Measurements from ENCODE around the gene SNHG17.

DNA sequence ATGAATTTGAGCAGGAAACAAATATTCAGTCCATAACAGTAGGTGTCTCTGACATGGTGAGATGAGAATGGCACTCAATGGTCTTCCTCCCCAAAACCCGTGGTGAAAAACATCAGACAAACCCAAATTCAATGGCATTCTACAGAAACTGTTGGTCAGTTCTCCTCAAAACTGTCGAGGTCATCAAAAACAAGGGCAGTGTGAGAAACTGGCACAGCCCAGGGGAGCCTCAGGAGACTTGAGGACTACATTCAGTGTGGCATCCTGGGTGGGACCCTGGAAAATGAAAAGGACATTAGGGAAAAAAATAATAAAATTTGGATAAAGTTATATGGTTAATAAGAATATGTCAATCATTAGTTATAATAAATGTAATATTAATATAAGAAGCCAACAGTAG, 48.3 kb downstream of the SNHG17 start:
- TF ChIP-seq, protein P1, sequence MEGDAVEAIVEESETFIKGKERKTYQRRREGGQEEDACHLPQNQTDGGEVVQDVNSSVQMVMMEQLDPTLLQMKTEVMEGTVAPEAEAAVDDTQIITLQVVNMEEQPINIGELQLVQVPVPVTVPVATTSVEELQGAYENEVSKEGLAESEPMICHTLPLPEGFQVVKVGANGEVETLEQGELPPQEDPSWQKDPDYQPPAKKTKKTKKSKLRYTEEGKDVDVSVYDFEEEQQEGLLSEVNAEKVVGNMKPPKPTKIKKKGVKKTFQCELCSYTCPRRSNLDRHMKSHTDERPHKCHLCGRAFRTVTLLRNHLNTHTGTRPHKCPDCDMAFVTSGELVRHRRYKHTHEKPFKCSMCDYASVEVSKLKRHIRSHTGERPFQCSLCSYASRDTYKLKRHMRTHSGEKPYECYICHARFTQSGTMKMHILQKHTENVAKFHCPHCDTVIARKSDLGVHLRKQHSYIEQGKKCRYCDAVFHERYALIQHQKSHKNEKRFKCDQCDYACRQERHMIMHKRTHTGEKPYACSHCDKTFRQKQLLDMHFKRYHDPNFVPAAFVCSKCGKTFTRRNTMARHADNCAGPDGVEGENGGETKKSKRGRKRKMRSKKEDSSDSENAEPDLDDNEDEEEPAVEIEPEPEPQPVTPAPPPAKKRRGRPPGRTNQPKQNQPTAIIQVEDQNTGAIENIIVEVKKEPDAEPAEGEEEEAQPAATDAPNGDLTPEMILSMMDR (IDR thresholded peaks at IDR 0.05; ENCODE audit: insufficient read depth, low read depth, low read length), result no peak
- no peak for TF ChIP-seq EZH2 (IDR thresholded peaks at IDR 0.05; ENCODE audit: insufficient read depth, low read length)

Data from astrocyte (in vitro differentiated cells and primary cell).